ENCODE measurements around the gene ANGPTL4.

GRCh38 chr19:8319807-8320520 is 44.0 kb upstream of the ANGPTL4 start:
- TF ChIP-seq CTCF (IDR thresholded peaks at IDR 0.05) (no peak), POLR2A (IDR thresholded peaks at IDR 0.05) (no peak)

Measured in gastroesophageal sphincter (tissue), 3 donors.